ENCODE data around the gene GPATCH1. TPM values are rescaled to one million over a fixed set of nuclear protein-coding genes. Genes with fewer than 3 reads are reported as not detected.

Gene GPATCH1
- total and polyA plus RNA-seq, 5 experiments from 2014 or later, result 3.9 to 21.7 (median 6.4) TPM

DNA sequence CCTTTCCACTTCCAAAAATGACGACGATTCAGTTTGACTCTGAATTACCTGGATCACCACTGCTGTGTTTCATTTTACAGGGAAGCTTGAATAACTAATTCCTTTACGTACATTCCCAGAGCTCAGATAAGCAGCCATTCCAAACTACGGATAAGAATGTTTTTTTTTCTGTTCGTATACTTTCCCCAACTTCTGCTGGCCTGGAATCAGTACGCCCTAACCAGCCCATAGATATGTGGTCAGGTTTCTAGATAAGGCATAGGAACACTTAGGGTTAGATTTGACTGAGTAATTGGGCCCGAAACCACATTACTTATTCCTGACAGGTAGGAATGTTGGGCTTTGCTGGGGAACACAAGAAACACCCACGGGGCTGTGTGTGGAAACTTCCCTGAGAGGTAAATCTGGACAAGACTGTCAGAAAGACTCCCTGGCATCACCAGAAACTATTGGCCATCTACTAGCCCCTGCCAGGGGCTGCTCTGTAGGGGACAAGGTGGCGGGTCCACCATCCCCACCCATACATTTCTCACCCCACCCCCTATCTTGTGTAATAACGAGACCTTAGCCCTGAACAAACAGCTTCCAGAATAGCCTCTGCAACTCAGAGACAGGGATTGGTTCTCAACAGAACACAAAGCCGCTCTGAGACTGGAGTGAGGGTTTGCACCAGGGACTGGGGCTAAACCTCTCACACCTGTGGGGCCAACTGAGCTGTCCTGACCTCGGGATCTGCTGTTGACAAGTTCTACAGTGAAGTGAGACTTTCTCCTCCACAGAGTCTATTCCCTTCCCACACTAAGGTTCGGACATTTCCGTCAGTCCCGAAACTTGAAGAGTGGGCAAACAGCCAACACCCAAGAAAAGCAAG lies 31.9 kb upstream of the GPATCH1 start:
- no peak for DNase-seq
- ATAC-seq, result no peak
- Mint-ChIP-seq H3K27me3 (peaks cover 0 to 2% (median 0%) of the 10 kb centered on the region in 5 donors), H3K4me3 (no peak overlapping the region), H3K4me1 (no peaks in the 10 kb centered on the region), H3K9me3 (no peaks in the 10 kb centered on the region), H3K27ac (no peak overlapping the region), H3K36me3 (no peaks in the 10 kb centered on the region)
- POLR2A ChIA-PET, result no interaction called here

GRCh38 chr19:33050110-33050509 lies 30.9 kb upstream of the GPATCH1 start:
- no peaks in the 10 kb centered on the region for H3K9me3 Mint-ChIP-seq
- peaks cover 0 to 2% (median 0%) of the 10 kb centered on the region in 5 donors for H3K27me3 Mint-ChIP-seq
- POLR2A ChIA-PET, result no interaction called here
- no peaks in the 10 kb centered on the region for H3K4me1 Mint-ChIP-seq
- ATAC-seq (no peak), DNase-seq (no peak)
- no peak overlapping the region for H3K27ac Mint-ChIP-seq
- H3K4me3 Mint-ChIP-seq, result no peak overlapping the region
- no peaks in the 10 kb centered on the region for H3K36me3 Mint-ChIP-seq

DNA sequence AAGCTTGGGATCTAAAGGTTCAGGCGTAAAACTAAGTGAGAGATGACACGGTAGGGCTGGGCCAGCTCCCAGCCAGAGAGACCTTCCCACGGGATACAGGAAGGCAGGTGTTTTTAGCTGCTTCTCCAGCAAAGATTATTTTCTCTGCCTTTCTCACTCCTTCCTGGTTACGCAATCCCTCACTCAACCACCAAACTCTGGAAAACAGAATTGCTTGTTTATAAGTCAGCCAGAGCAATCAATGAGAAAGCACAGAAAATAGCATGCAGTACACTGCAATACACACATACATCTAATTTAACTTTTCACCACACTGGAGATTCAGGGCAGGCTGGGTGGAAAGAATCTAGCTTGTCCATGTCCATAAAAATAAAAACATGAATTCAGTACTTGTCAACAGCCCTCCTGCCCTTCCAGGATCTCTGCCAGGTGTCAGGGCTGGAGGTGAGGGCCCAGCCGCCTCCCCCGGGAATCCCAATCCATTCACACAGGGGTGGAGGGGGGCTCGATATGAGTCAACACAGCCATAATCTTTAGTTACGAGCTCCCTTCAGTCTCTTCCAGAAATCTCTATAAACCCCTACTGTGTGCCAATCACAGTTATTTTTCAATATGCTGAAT lies 28.5 kb upstream of the GPATCH1 start:
- no peak overlapping the region for H3K27ac Mint-ChIP-seq

DNA sequence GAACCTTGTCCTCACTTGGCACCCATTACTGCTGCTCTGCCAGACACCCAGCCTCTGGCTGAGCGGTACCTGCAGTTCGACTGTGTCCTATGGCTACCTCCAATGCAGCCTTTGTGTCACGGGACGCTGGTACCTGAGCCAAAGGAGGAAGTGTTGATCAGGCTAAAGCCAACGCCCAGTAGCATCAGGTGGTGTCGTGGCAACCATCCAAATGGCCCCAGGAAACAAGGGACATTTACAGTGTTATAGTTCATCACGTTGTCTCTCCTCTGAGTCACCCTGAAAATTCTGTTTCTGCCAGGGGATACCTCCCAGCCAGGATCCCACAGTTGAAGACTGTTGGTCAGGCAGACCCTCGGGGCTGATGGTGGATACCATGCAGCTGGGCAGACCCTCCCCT lies 26.4 kb upstream of the GPATCH1 start:
- Mint-ChIP-seq H3K36me3 (no peaks in the 10 kb centered on the region), H3K27me3 (peaks cover 0 to 7% (median 3%) of the 10 kb centered on the region in 5 donors), H3K4me3 (no peak overlapping the region), H3K4me1 (peaks cover 0 to under 1% (median 0%) of the 10 kb centered on the region in 4 donors), H3K27ac (no peak overlapping the region), H3K9me3 (no peaks in the 10 kb centered on the region)
- DNase-seq (no peak), ATAC-seq (no peak)
- POLR2A ChIA-PET, result interaction anchor here (0.7 kb wide), 1 partner anchor 58 kb away, joined by 3 read pairs; no protein-coding TSS in a partner anchor

More for the DNA sequence above, 28.5 kb upstream of the GPATCH1 start:
- H3K9me3 Mint-ChIP-seq, result no peaks in the 10 kb centered on the region
- no peak overlapping the region for H3K4me3 Mint-ChIP-seq
- ATAC-seq, result no peak
- no peak for DNase-seq
- H3K4me1 Mint-ChIP-seq, result no peaks in the 10 kb centered on the region
- peaks cover 0 to 2% (median 0%) of the 10 kb centered on the region in 5 donors for H3K27me3 Mint-ChIP-seq
- POLR2A ChIA-PET, result no interaction called here
- no peaks in the 10 kb centered on the region for H3K36me3 Mint-ChIP-seq

- ATAC-seq (no peak), DNase-seq (no peak)
- H3K4me1 Mint-ChIP-seq, result peaks cover 0 to 1% (median 0%) of the 10 kb centered on the region in 4 donors
- peaks cover 4 to 14% (median 11%) of the 10 kb centered on the region in 5 donors for H3K27me3 Mint-ChIP-seq
- POLR2A ChIA-PET, result interaction anchor here (0.6 kb wide), 1 partner anchor 10 kb away, joined by 4 read pairs; no protein-coding TSS in a partner anchor
- no peak overlapping the region for H3K27ac Mint-ChIP-seq
- no peak overlapping the region for H3K4me3 Mint-ChIP-seq
- no peaks in the 10 kb centered on the region for H3K36me3 Mint-ChIP-seq
- H3K9me3 Mint-ChIP-seq, result no peaks in the 10 kb centered on the region
These were observed 25.3 kb upstream of the GPATCH1 start for GRCh38 chr19:33055718-33056117.

GRCh38 chr19:33060586-33060985 lies 20.4 kb upstream of the GPATCH1 start:
- DNase-seq (no peak), ATAC-seq (no peak)
- Mint-ChIP-seq H3K27me3 (peaks cover 8 to 34% (median 20%) of the 10 kb centered on the region in 5 donors), H3K9me3 (no peaks in the 10 kb centered on the region), H3K36me3 (no peaks in the 10 kb centered on the region), H3K4me1 (peaks cover 0 to 10% (median 5%) of the 10 kb centered on the region in 4 donors), H3K4me3 (no peak overlapping the region), H3K27ac (no peak overlapping the region)
- POLR2A ChIA-PET, result no interaction called here

GRCh38 chr19:33062902-33063301 lies 18.1 kb upstream of the GPATCH1 start:
- no peaks in the 10 kb centered on the region for H3K36me3 Mint-ChIP-seq
- no peak for DNase-seq
- ATAC-seq, result no peak
- no peaks in the 10 kb centered on the region for H3K9me3 Mint-ChIP-seq
- H3K27ac Mint-ChIP-seq, result no peak overlapping the region
- peaks cover 8 to 38% (median 20%) of the 10 kb centered on the region in 5 donors for H3K27me3 Mint-ChIP-seq
- peak overlapping the region in 3 of 10 donors; percentile 4 to 56 (median 43) for H3K4me3 Mint-ChIP-seq
- POLR2A ChIA-PET, result interaction anchor here (0.7 kb wide), 1 partner anchor 265 kb away, joined by 3 read pairs; no protein-coding TSS in a partner anchor
- H3K4me1 Mint-ChIP-seq, result peaks cover 0 to 10% (median 5%) of the 10 kb centered on the region in 4 donors

- no peaks in the 10 kb centered on the region for H3K36me3 Mint-ChIP-seq
- peak overlapping the region in 8 of 10 donors; percentile 4 to 71 (median 45) for H3K4me3 Mint-ChIP-seq
- H3K27ac Mint-ChIP-seq, result no peak overlapping the region
- H3K9me3 Mint-ChIP-seq, result no peaks in the 10 kb centered on the region
- DNase-seq, result no peak
- POLR2A ChIA-PET, result no interaction called here
- no peak for ATAC-seq
- H3K27me3 Mint-ChIP-seq, result peaks cover 8 to 38% (median 20%) of the 10 kb centered on the region in 5 donors
- H3K4me1 Mint-ChIP-seq, result peaks cover 0 to 10% (median 5%) of the 10 kb centered on the region in 4 donors
These were observed 17.6 kb upstream of the GPATCH1 start for GRCh38 chr19:33063356-33063752.

- Mint-ChIP-seq H3K4me1 (peaks cover 0 to 10% (median 5%) of the 10 kb centered on the region in 4 donors), H3K9me3 (no peaks in the 10 kb centered on the region)
- no peak for ATAC-seq
These were observed 17.1 kb upstream of the GPATCH1 start for GRCh38 chr19:33063753-33064457.

GRCh38 chr19:33064458-33064791 lies 16.6 kb upstream of the GPATCH1 start:
- Mint-ChIP-seq H3K36me3 (no peaks in the 10 kb centered on the region), H3K9me3 (no peaks in the 10 kb centered on the region), H3K27me3 (peaks cover 8 to 35% (median 20%) of the 10 kb centered on the region in 5 donors), H3K27ac (no peak overlapping the region), H3K4me3 (peak overlapping the region; percentile 56 to 81 (median 73)), H3K4me1 (peaks cover 0 to 10% (median 5%) of the 10 kb centered on the region in 4 donors)
- POLR2A ChIA-PET, result no interaction called here
- peak in 5 of 10 donors; percentile 13 to 39 (median 17) for DNase-seq
- ATAC-seq, result peak; percentile 78 to 81

More at GRCh38 chr19:33063753-33064457, 17.1 kb upstream of the GPATCH1 start:
- Mint-ChIP-seq H3K27ac (peak overlapping the region in 1 of 10 donors; percentile 24), H3K36me3 (no peaks in the 10 kb centered on the region), H3K27me3 (peaks cover 8 to 35% (median 20%) of the 10 kb centered on the region in 5 donors), H3K4me3 (peak overlapping the region; percentile 56 to 81 (median 73))
- POLR2A ChIA-PET, result no interaction called here
- no peak for DNase-seq

- H3K4me1 Mint-ChIP-seq, result peaks cover 0 to 10% (median 5%) of the 10 kb centered on the region in 4 donors
These were observed 16.0 kb upstream of the GPATCH1 start, which contains the start of gene RHPN2 for GRCh38 chr19:33064792-33065550. RHPN2 (minus strand) TSS chr19:33064888; CDS start chr19:33064852, 36 bp downstream.

More at GRCh38 chr19:33064792-33065550, 16.0 kb upstream of the GPATCH1 start, which contains the start of gene RHPN2:
- POLR2A ChIA-PET, result interaction anchor here (0.6 kb wide), 1 partner anchor 9 kb away, joined by 4 read pairs; no protein-coding TSS in a partner anchor
- H3K27ac Mint-ChIP-seq, result peak within 1 kb of the TSS in 1 of 10 donors; percentile 24
- peaks cover 6 to 31% (median 20%) of the 10 kb centered on the region in 5 donors for H3K27me3 Mint-ChIP-seq
- no peaks in the 10 kb centered on the region for H3K9me3 Mint-ChIP-seq
- H3K4me3 Mint-ChIP-seq, result peak within 1 kb of the TSS; percentile 61 to 81 (median 75)
- peak in 8 of 10 donors; percentile 12 to 68 (median 30) for DNase-seq
- no peaks in the 10 kb centered on the region for H3K36me3 Mint-ChIP-seq
- peak; percentile 75 to 85 for ATAC-seq
